Activated naive CD4-positive, alpha-beta T cell treated with anti-CD3 and anti-CD28 coated beads, Interleukin-2, amount 50 U/mL, for 72 hours (primary cell): Measurements from ENCODE around the gene LSM14A. TPM values are rescaled to one million over a fixed set of nuclear protein-coding genes. Genes with fewer than 3 reads are reported as not detected.
"Not testable (repeated sequence)": the region's sequence is repeated elsewhere in the genome, so short reads cannot be mapped to it uniquely, and the experiment has no call there.

Experiments
- ATAC-seq, 2 donors: fragments of 150-1000 bp; cut with Tn5 transposase; 2 replicates each; pipeline ENCODE4 v1.10.0; 2021; ENCODE audit warnings: mild to moderate bottlenecking in 2 of 2, moderate library complexity in 2 of 2
- DNase-seq, 2 donors: peaks; one replicate each; pipeline ENCODE4 v3.0.0; 2021 to 2022; ENCODE audit warnings: low spot score in 2 of 2
- H3K27ac Mint-ChIP-seq, 2 donors: one replicate each; pipeline ENCODE4 v1.8.0; 2022; ENCODE audit warnings: mild to moderate bottlenecking in 2 of 2, mixed read lengths in 2 of 2
- H3K36me3 Mint-ChIP-seq, 2 donors: one replicate each; pipeline ENCODE4 v1.8.0; 2022; ENCODE audit warnings: mixed read lengths in 2 of 2
- H3K9me3 Mint-ChIP-seq, 2 donors: one replicate each; pipeline ENCODE4 v1.8.0; 2022; ENCODE audit warnings: mixed read lengths in 2 of 2
- total RNA-seq, 2 donors: library from RNA; stranded (reverse); gene quantifications; one replicate each; pipeline ENCODE4 v1.2.3, GENCODE V29; 2022

The LSM14A gene
- total RNA-seq, 2 donors from 2014 or later, result 77.3 to 101 TPM

GRCh38 chr19:34253681-34254045 lies 81.4 kb downstream of the LSM14A start:
- peak overlapping the region; percentile 92 to 97 for H3K27ac Mint-ChIP-seq
- not testable (repeated sequence) for H3K9me3 Mint-ChIP-seq, H3K36me3 Mint-ChIP-seq, DNase-seq, ATAC-seq

- Mint-ChIP-seq H3K36me3 (peaks cover 0 to 6% of the 10 kb centered on the region in 2 donors), H3K27ac (peak within 1 kb of the TSS; percentile 92 to 97), H3K9me3 (no peaks in the 10 kb centered on the region)
- ATAC-seq (peak; percentile 96 to 98), DNase-seq (peak; percentile 83 to 88)
Measured at GRCh38 chr19:34254046-34254697, 81.9 kb downstream of the LSM14A start, which contains the start of gene GARRE1. GARRE1 (plus strand) TSS chr19:34254554; CDS start chr19:34300474, 45,920 bp downstream.

GRCh38 chr19:34254698-34255432 lies 82.6 kb downstream of the LSM14A start:
- ATAC-seq (peak; percentile 58 to 70), DNase-seq (peak in 1 of 2 donors; percentile 43)
- Mint-ChIP-seq H3K27ac (peak overlapping the region; percentile 74 to 92), H3K36me3 (peaks cover 0 to 6% of the 10 kb centered on the region in 2 donors), H3K9me3 (no peaks in the 10 kb centered on the region)

GRCh38 chr19:34255546-34255945 lies 83.2 kb downstream of the LSM14A start:
- Mint-ChIP-seq H3K9me3 (no peaks in the 10 kb centered on the region), H3K36me3 (peaks cover 0 to 6% of the 10 kb centered on the region in 2 donors), H3K27ac (peak overlapping the region in 1 of 2 donors; percentile 62)
- DNase-seq (no peak), ATAC-seq (no peak)

DNA sequence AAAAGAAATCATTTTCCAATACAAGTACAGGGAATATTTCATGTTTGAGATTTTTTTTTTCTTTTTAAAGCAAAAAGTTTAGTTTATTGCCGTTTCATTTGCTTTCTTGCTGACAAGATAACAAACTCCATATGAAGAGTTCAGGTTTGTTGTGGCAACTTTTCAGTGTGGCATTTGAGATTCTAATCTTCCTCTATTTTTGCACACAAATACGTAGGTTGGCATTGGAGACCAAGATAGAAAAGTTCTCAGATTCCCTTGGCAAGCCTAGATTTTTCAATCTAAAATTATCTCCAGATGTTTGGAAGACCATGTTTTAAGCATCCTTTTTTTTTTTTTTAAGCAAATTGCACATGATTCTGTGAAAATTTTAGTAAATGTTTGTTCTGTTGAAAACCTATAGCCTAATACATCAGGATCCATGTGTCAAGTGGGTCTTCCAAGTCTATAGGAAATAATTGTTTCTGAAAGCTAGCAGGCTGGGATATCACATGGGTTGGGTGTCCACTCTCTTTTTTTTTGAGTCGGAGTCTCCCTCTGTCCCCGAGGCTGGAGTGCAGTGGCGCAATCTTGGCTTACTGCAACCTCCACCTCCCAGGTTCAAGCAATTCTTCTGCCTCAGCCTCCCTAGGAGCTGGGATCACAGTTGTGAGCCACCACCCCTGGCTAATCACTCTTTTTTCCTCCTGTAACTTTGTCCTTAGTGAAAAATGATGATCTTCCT lies 84.7 kb downstream of the LSM14A start:
- no peak for DNase-seq
- no peak overlapping the region for H3K27ac Mint-ChIP-seq
- no peak for ATAC-seq
- peaks cover 0 to 6% of the 10 kb centered on the region in 2 donors for H3K36me3 Mint-ChIP-seq
- no peaks in the 10 kb centered on the region for H3K9me3 Mint-ChIP-seq

DNA sequence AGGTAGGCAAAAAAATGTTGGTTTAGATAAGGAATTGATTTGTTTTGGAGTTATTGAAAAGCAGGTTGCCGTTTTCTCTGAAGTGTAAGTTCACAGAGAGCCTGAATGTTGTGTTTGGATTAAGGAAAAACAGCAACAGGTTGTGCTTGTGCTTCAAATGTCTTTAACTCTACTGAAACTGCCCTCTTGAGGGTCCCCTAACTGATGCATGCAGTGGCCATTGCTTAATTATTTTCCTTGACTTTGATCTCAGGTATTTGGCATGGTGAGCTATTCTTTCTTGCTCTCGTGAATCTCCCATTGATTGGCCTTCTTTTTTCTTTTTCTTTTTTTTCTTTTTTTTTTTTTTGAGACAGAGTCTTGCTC lies 85.2 kb downstream of the LSM14A start:
- ATAC-seq, result no peak
- Mint-ChIP-seq H3K27ac (no peak overlapping the region), H3K9me3 (no peaks in the 10 kb centered on the region), H3K36me3 (peaks cover 0 to 6% of the 10 kb centered on the region in 2 donors)
- DNase-seq, result no peak

- peaks cover 0 to 6% of the 10 kb centered on the region in 2 donors for H3K36me3 Mint-ChIP-seq
- ATAC-seq (peak in 1 of 2 donors; percentile 28), DNase-seq (no peak)
- no peaks in the 10 kb centered on the region for H3K9me3 Mint-ChIP-seq
- no peak overlapping the region for H3K27ac Mint-ChIP-seq
Measured at GRCh38 chr19:34259367-34260095, 87.2 kb downstream of the LSM14A start.

DNA sequence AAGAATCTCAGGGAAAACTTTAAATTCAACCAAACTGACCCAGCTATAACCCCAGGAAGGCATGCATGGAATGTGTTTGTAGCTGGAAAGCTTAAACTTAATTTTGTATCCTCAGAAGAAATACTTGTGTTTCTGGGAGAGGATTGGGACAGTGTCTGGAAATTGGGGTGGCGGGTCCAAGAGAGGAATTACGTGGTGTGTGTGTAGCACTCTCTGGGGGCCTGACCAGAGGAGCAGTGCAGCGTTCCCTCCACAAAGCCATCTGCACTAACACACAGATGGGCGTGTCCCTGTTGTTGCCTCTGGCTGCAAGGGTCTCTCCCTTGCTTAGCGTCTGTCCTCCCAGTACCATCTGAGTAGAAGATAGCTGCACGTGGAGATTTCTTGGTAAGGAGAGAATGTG lies 88.5 kb downstream of the LSM14A start:
- Mint-ChIP-seq H3K9me3 (no peaks in the 10 kb centered on the region), H3K27ac (no peak overlapping the region), H3K36me3 (peaks cover 0 to 6% of the 10 kb centered on the region in 2 donors)
- DNase-seq (no peak), ATAC-seq (no peak)

DNA sequence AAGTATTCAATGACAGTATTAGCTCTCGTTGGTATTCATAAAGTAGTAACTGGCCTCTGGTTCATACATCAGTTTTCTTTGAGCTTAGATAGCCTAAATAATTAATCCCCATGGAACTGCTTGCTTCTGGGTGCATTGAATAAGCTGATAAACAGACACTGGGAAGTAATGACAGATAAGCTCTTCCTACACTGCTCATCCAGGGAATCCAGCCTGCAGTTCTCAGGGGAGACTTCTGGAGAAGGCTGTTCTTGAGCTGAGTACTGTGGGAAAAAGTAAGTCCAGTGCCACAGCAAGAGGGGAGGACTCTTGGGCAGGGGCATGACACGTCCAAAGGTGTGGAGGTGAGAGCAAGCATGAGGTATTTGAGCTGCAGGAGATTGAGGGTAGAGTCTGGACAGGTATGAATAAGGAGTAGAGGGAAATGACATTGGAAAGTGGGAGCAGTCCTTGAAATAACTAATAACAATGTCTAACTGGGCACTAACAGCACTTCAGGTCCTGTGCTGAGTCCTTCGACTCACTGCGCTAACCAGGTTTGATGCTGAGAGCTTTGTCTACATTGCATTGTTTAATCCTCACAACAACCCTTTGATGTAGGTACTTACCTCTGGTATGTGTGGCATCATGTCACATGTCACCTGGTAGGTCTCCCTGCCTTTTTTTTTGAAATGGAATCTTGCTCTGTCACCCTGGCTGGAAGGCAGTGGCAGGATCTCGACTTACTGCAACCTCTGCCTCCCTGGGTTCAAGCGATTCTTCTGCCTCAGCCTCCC lies 89.2 kb downstream of the LSM14A start:
- no peaks in the 10 kb centered on the region for H3K9me3 Mint-ChIP-seq
- DNase-seq (no peak), ATAC-seq (no peak)
- H3K36me3 Mint-ChIP-seq, result peaks cover 0 to 6% of the 10 kb centered on the region in 2 donors
- H3K27ac Mint-ChIP-seq, result no peak overlapping the region

DNA sequence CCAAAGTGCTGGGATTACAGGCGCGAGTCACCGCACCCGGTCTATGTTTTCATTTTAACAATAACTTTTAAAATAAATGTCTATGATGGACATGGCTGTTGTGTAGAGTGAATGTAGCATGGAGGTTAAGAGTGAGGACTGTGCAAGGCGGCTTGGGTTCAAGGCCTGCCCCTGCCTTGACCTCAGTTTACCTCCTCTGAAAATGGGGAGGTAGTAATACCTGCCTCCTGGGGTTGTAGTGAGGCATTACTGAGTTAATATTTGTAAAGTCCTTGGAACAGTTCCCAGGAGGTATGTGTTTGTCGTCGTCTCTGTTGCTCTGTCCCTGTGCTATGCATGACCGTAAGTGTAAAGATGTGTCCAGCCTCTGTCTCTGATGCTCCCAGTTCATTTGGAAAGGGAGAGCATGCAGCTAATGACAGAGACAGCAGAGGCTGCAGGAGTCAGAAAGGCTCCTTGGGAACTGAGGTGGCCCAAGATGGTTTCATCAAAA lies 91.5 kb downstream of the LSM14A start:
- ATAC-seq (no peak), DNase-seq (no peak)
- Mint-ChIP-seq H3K9me3 (no peaks in the 10 kb centered on the region), H3K27ac (peak overlapping the region; percentile 4 to 18), H3K36me3 (no peaks in the 10 kb centered on the region)

GRCh38 chr19:34265221-34265650 lies 92.9 kb downstream of the LSM14A start:
- no peak overlapping the region for H3K27ac Mint-ChIP-seq
- H3K36me3 Mint-ChIP-seq, result peaks cover 0 to 7% of the 10 kb centered on the region in 2 donors
- H3K9me3 Mint-ChIP-seq, result no peaks in the 10 kb centered on the region

GRCh38 chr19:34269081-34269480 lies 96.8 kb downstream of the LSM14A start:
- ATAC-seq (no peak), DNase-seq (no peak)
- Mint-ChIP-seq H3K27ac (peak overlapping the region; percentile 93 to 98), H3K36me3 (peaks cover 0 to 19% of the 10 kb centered on the region in 2 donors), H3K9me3 (peaks cover 0 to 6% of the 10 kb centered on the region in 2 donors)

More at GRCh38 chr19:34265221-34265650, 92.9 kb downstream of the LSM14A start:
- DNase-seq (no peak), ATAC-seq (no peak)

DNA sequence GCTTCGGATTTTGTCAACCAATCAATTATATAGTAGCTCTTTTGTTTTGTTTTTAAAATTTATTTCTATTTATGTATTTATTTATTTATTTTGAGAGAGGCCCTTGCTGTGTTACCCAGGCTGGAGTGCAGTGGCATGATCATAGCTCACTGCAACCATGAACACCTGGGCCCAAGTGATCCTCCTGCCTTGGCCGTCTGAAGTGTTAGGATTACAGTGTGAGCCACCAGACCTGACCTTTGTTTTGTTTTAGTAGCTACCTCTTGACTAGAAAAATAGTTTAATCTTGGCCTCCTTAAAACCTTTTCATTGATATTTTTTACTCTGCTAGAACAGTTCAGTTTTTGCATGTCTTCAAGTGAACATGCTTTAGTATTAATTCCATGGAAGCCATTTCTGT lies 97.2 kb downstream of the LSM14A start:
- Mint-ChIP-seq H3K27ac (peak overlapping the region; percentile 93 to 98), H3K9me3 (peaks cover 0 to 6% of the 10 kb centered on the region in 2 donors), H3K36me3 (peaks cover 0 to 19% of the 10 kb centered on the region in 2 donors)
- no peak for DNase-seq
- ATAC-seq, result no peak

DNA sequence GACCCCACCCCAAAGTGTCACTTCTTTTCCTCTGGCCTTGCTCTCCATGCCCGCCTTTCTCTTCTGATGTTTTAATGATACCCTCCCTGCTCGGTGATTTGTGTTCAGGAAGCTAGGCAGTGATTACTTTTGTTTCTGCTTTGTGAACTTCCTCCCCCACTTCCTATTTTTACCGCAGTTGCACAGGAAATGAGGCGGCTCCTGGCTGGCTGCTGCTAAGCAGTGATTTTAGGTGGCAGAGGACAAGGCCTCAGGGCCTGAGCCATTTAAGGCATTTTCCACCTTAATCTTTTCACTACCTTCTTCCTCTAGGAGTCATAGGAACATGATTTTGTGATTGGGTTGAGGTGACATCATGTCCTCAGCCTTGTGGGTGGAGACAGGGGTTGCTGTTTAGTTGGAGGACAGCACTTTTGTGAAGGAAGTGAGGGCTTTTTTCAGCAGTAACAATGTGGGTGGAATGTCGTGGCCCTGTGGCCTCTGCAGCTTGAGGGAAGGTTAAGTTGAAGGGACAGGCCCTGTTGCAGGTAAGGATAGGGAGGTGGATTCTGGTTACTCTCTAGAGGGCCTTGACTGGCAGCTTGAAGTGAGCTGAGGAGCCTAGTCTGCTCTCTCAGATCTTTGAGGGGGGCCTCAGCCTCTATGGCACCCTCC lies 97.8 kb downstream of the LSM14A start:
- Mint-ChIP-seq H3K36me3 (peaks cover 0 to 19% of the 10 kb centered on the region in 2 donors), H3K9me3 (peaks cover 0 to 6% of the 10 kb centered on the region in 2 donors), H3K27ac (peak overlapping the region; percentile 93 to 98)
- DNase-seq, result peak; percentile 52 to 80
- ATAC-seq, result peak; percentile 96 to 97

DNA sequence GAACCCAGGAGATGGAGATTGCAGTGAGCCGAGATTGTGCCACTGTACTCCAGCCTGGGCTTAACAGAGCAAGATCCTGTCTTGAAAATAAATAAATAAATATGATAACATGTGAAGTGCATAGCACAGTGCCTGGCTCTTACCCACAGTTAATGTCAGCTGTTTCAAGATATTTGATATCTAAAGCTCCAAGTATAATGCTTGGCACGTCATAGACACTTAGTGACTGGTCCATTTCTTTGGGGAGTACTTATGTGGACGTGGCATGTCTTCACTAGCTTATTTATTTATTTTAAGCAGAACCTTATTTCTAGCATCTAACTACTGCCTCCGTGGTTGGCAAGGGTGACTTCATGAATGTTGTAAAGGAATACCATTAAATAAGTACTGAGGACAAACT lies 100.8 kb downstream of the LSM14A start:
- DNase-seq (no peak), ATAC-seq (no peak)
- peaks cover 0 to 6% of the 10 kb centered on the region in 2 donors for H3K9me3 Mint-ChIP-seq
- H3K36me3 Mint-ChIP-seq, result peaks cover 0 to 19% of the 10 kb centered on the region in 2 donors
- peak overlapping the region in 1 of 2 donors; percentile 13 for H3K27ac Mint-ChIP-seq
